Uterus (tissue), 2 donors: ENCODE results near the gene PEX11A.

Source experiments
- CTCF ChIP-seq, 4 experiments: fragments of 200-600 bp in 2 of 4; fragments of 450-650 bp in 2 of 4; sonication (generic) in 2 of 4; IDR thresholded peaks; one replicate each; pipeline ENCODE4 v1.5.1; 2016 to 2019; ENCODE audit warnings: antibody characterized with exemption in 4 of 4, mild to moderate bottlenecking in 2 of 4, moderate library complexity in 1 of 4
- POLR2A ChIP-seq, 2 donors: fragments of 450-650 bp; IDR thresholded peaks; one replicate each; pipeline ENCODE4 v1.6.1; 2016; ENCODE audit warnings: antibody characterized with exemption in 2 of 2, mild to moderate bottlenecking in 1 of 2, moderate library complexity in 1 of 2

- TF ChIP-seq CTCF (IDR thresholded peaks at IDR 0.05) (no peak), POLR2A (IDR thresholded peaks at IDR 0.05) (no peak)
These were observed 19.5 kb downstream of the PEX11A start for GRCh38 chr15:89670971-89671560.
